C4-2B (cell line): ENCODE measurements around the gene HK1.

Experiments used
- ZFX ChIP-seq: fragments of 450-650 bp; IDR thresholded peaks from 2 replicates; pipeline ENCODE4 v1.6.1; 2017
- TF ChIP-seq, protein P1 (sequence below): fragments of 450-650 bp; conservative IDR thresholded peaks from 2 replicates; pipeline ENCODE4 v1.5.1; 2017; ENCODE audit warnings: mild to moderate bottlenecking

- TF ChIP-seq, protein P1, sequence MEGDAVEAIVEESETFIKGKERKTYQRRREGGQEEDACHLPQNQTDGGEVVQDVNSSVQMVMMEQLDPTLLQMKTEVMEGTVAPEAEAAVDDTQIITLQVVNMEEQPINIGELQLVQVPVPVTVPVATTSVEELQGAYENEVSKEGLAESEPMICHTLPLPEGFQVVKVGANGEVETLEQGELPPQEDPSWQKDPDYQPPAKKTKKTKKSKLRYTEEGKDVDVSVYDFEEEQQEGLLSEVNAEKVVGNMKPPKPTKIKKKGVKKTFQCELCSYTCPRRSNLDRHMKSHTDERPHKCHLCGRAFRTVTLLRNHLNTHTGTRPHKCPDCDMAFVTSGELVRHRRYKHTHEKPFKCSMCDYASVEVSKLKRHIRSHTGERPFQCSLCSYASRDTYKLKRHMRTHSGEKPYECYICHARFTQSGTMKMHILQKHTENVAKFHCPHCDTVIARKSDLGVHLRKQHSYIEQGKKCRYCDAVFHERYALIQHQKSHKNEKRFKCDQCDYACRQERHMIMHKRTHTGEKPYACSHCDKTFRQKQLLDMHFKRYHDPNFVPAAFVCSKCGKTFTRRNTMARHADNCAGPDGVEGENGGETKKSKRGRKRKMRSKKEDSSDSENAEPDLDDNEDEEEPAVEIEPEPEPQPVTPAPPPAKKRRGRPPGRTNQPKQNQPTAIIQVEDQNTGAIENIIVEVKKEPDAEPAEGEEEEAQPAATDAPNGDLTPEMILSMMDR = no peak
- no peak for TF ChIP-seq ZFX
Measured at GRCh38 chr10:69243817-69244216, 34.5 kb upstream of the HK1 start.
